ENCODE results near the gene SPN. TPM values are rescaled to one million over a fixed set of nuclear protein-coding genes. Genes with fewer than 3 reads are reported as not detected.

The SPN gene
- total RNA-seq, 3 donors from 2014 or later, result 4.4 to 6.0 (median 4.5) TPM

DNA sequence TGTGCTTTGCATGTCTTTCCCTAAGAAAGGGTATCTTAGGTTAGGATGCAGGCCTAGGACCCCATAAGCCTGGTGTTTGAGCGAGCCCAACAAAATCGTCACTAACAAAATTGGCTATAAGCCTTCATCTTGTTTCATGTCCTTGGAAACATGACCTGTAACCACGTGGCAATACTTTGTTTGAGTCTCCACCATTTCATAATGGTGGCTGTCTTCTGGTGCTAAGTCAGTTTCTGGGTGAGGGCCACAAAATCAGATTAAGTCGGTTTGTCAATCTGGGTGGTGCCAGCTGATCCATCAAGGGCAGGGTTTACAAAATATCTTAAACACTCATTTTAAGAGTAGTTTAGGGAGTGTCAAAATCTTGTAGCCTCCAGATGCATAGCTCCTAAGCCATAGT is 49.8 kb downstream of the SPN start:
- no peak for DNase-seq
- Histone ChIP-seq H3K36me3 (ENCODE audit: low read depth) (no peaks in the 10 kb centered on the region), H3K9me3 (no peaks in the 10 kb centered on the region), H3K4me1 (ENCODE audit: low read depth) (no peaks in the 10 kb centered on the region), H3K4me3 (no peak overlapping the region)
- no peak for ATAC-seq
- intact Hi-C loops (cut with DNase I, micrococcal nuclease), result no loop called here
- TF ChIP-seq, protein P1, sequence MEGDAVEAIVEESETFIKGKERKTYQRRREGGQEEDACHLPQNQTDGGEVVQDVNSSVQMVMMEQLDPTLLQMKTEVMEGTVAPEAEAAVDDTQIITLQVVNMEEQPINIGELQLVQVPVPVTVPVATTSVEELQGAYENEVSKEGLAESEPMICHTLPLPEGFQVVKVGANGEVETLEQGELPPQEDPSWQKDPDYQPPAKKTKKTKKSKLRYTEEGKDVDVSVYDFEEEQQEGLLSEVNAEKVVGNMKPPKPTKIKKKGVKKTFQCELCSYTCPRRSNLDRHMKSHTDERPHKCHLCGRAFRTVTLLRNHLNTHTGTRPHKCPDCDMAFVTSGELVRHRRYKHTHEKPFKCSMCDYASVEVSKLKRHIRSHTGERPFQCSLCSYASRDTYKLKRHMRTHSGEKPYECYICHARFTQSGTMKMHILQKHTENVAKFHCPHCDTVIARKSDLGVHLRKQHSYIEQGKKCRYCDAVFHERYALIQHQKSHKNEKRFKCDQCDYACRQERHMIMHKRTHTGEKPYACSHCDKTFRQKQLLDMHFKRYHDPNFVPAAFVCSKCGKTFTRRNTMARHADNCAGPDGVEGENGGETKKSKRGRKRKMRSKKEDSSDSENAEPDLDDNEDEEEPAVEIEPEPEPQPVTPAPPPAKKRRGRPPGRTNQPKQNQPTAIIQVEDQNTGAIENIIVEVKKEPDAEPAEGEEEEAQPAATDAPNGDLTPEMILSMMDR (IDR thresholded peaks at IDR 0.05), result no peak

DNA sequence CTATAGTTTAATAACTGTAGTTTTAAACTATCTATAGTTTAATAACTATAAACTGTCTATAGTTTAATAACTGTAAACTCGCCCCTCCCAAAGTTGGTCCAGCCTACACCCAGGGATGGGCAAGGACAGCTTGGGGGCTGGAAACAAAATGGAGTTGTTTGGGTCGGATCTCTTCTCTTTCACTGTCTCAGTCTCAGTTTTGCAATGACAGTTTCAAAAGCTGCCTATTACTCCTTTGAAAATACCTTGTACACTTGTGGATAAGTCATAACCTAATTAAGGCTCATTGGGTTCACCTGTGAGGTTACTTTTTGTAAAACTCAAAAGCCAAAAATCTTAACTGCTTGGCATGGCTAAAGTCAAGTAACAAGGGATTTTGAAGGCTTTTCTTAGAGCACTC is 51.3 kb downstream of the SPN start:
- no peaks in the 10 kb centered on the region for H3K36me3 ChIP-seq (ENCODE audit: low read depth)
- no peaks in the 10 kb centered on the region for H3K4me1 ChIP-seq (ENCODE audit: low read depth)
- H3K9me3 ChIP-seq, result no peaks in the 10 kb centered on the region
- TF ChIP-seq, protein P1 (IDR thresholded peaks at IDR 0.05), result no peak
- H3K4me3 ChIP-seq, result no peak overlapping the region
- ATAC-seq, result no peak
- no peak for DNase-seq
- intact Hi-C loops (cut with DNase I, micrococcal nuclease), result no loop called here

DNA sequence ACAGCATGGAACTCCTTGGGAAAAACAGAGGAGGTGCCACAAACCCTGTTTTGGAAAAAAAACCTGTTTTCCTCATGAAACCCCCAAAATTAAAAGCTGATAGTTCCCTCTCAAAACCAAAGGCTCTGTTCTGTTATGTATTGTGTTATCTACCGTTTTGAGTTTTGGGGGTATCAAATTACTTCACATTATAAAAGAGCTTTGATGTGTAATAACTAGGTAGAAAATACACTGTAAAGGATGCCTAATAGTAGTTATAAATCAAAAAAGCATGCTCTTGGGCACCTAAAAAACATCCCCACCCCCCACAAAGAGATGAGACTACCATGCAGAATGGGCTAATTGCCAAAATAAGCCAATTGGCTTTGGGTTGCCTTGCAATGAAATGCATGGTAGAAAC is 51.9 kb downstream of the SPN start:
- Histone ChIP-seq H3K36me3 (ENCODE audit: low read depth) (no peaks in the 10 kb centered on the region), H3K4me1 (ENCODE audit: low read depth) (no peaks in the 10 kb centered on the region), H3K9me3 (no peaks in the 10 kb centered on the region), H3K4me3 (no peak overlapping the region)
- no peak for DNase-seq
- intact Hi-C loops (cut with DNase I, micrococcal nuclease), result no loop called here
- no peak for ATAC-seq
- TF ChIP-seq, protein P1 (IDR thresholded peaks at IDR 0.05), result no peak

DNA sequence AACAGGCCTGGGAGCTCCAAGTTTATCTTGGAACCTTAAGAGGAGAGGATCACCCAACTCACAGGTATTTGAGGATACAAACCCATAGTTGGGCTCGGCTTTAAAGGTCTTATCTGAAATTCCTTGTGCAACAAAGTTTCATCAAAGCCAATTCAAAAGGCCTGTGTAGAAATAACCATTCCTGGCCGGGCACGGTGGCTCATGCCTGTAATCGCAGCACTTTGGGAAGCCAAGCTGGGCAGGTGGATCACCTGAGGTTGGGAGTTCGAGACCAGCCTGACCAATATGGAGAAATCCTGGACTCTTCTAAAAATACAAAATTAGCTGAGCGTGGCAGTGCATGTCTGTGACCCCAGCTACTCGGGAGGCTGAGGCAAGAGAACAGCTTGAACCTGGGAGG is 54.1 kb downstream of the SPN start:
- TF ChIP-seq, protein P1 (IDR thresholded peaks at IDR 0.05), result no peak

DNA sequence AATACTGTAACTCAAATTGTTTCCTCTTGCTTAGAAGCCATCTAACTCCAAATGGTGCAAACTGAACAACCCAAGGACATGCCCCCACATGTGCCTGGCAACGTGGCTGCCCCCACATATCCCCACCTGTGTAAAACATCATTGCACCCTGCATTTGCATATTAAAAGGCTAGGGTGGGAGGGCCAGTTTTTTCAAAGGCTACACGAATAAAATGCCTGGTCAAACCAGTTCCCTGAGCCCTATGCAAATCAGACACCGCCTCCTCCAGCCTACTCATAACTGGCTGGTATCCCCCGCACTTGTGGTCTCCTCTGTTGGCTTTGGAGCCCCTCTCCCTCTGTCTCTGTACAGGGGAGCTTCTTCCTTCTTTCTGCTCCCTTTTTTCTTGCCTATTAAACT is 56.0 kb downstream of the SPN start:
- H3K4me1 ChIP-seq (ENCODE audit: low read depth), result no peaks in the 10 kb centered on the region
- H3K36me3 ChIP-seq (ENCODE audit: low read depth), result no peaks in the 10 kb centered on the region
- TF ChIP-seq, protein P1 (IDR thresholded peaks at IDR 0.05), result no peak
- H3K9me3 ChIP-seq, result no peaks in the 10 kb centered on the region
- no peak overlapping the region for H3K4me3 ChIP-seq
- DNase-seq, result no peak
- no peak for ATAC-seq
- intact Hi-C loops (cut with DNase I, micrococcal nuclease), result no loop called here

More for the DNA sequence above, 54.1 kb downstream of the SPN start:
- DNase-seq, result no peak
- no peaks in the 10 kb centered on the region for H3K9me3 ChIP-seq
- no peak overlapping the region for H3K4me3 ChIP-seq
- ATAC-seq, result no peak
- intact Hi-C loops (cut with DNase I, micrococcal nuclease), result no loop called here
- H3K4me1 ChIP-seq (ENCODE audit: low read depth), result no peaks in the 10 kb centered on the region
- no peaks in the 10 kb centered on the region for H3K36me3 ChIP-seq (ENCODE audit: low read depth)

Other genes with a start within 250 kb of the SPN start
- gene BOLA2, start 208.9 kb upstream of the SPN start, total RNA-seq, result 10 to 100 TPM in 2 of 3 donors, 1 to 10 TPM in 1; 4.6 to 11.3 (median 10.1) TPM
- gene SLX1B, start 208.7 kb upstream of the SPN start, total RNA-seq, result 10 to 100 TPM; 14.1 to 88.0 (median 37.2) TPM
- 10 to 100 TPM; 13.1 to 43.2 (median 39.6) TPM for gene SULT1A4, start 203.3 kb upstream of the SPN start, total RNA-seq
- gene NPIPB12, start 156.8 kb upstream of the SPN start, total RNA-seq, result 100 to 1,000 TPM in 2 of 3 donors, 10 to 100 TPM in 1; 56.8 to 107 (median 103) TPM
- 10 to 100 TPM; 25.3 to 54.6 (median 25.4) TPM for gene QPRT, start 15.9 kb downstream of the SPN start, total RNA-seq
- 1 to 10 TPM; 1.6 to 3.4 (median 1.7) TPM for gene C16orf54, start 82.7 kb downstream of the SPN start, total RNA-seq
- 100 to 1,000 TPM; 196 to 671 (median 551) TPM for gene ZG16, start 115.0 kb downstream of the SPN start, total RNA-seq
- 10 to 100 TPM; 24.7 to 56.2 (median 53.0) TPM for gene KIF22, start 127.5 kb downstream of the SPN start, total RNA-seq
- gene MAZ, start 143.3 kb downstream of the SPN start, total RNA-seq, result 100 to 1,000 TPM; 224 to 415 (median 225) TPM
- gene PRRT2, start 148.9 kb downstream of the SPN start, total RNA-seq, result 10 to 100 TPM in 1 of 3 donors, under 1 TPM in 2; 0.81 to 15.2 (median 0.94) TPM
- gene PAGR1, start 152.9 kb downstream of the SPN start, total RNA-seq, result 10 to 100 TPM; 15.6 to 25.1 (median 20.5) TPM
- gene MVP, start 157.2 kb downstream of the SPN start, total RNA-seq, result 100 to 1,000 TPM; 307 to 552 (median 529) TPM
- 100 to 1,000 TPM in 1 of 3 donors, 10 to 100 TPM in 2; 53.1 to 102 (median 90.5) TPM for gene CDIPT, start 200.0 kb downstream of the SPN start, total RNA-seq
- 1 to 10 TPM; 6.1 to 9.6 (median 7.0) TPM for gene SEZ6L2, start 236.3 kb downstream of the SPN start, total RNA-seq
- gene ASPHD1, start 237.2 kb downstream of the SPN start, total RNA-seq, result 1 to 10 TPM; 1.6 to 1.9 (median 1.8) TPM

Measured in mucosa of descending colon (tissue), 3 donors.